Erythroblast (primary cell): Measurements from ENCODE around the gene TXNDC15.
"Not testable (repeated sequence)": the region's sequence is repeated elsewhere in the genome, so short reads cannot be mapped to it uniquely, and the experiment has no call there.

Experiments used
- GATA1 ChIP-seq: IDR thresholded peaks from 2 replicates; pipeline ENCODE4 v1.6.1; 2011; ENCODE audit warnings: low read depth, mild to moderate bottlenecking, control low read depth, low read length, moderate library complexity
- POLR2A ChIP-seq: IDR thresholded peaks from 2 replicates; pipeline ENCODE4 v1.6.1; 2011; ENCODE audit warnings: mild to moderate bottlenecking, low read length

DNA sequence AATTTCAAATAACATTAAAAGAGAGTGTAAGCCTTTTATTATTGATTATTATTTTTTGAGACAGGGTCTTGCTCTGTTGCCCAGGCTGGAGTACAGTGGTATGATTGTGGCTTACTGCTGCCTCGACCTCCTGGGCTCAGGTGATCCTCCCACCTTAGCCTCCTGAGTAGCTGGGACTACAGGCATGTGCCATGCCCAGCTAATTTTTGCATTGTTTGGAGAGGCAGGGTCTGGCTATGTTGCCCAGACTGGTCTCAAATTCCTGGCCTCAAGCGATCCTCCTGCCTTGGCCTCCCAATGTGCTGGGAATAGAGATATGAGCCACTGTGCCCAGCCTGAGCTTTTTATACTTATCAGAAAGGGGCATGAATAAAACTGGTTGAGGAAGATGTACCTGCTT is 36.6 kb downstream of the TXNDC15 start:
- not testable (repeated sequence) for TF ChIP-seq POLR2A, GATA1
